Activated T-cell treated with anti-CD3 and anti-CD28 coated beads for 24 hours (primary cell): Measurements from ENCODE around the gene RPL37A.

ENCODE experiments used
- DNase-seq: peaks from one replicate; pipeline ENCODE4 v3.0.0-alpha.2; 2020; ENCODE audit warnings: low read depth

The RPL37A gene

GRCh38 chr2:216548901-216549331 lies 50.3 kb downstream of the RPL37A start:
- DNase-seq, result no peak

- DNase-seq, result no peak
These were observed 51.5 kb downstream of the RPL37A start for GRCh38 chr2:216549926-216550690.

- DNase-seq, result no peak
These were observed 52.8 kb downstream of the RPL37A start for GRCh38 chr2:216551234-216552068.

GRCh38 chr2:216553093-216553478 lies 54.4 kb downstream of the RPL37A start:
- DNase-seq, result no peak
